GM19193 (cell line): ENCODE measurements around the gene RHBDL1.

ENCODE experiments used
- POLR2A ChIP-seq: IDR thresholded peaks from 4 replicates; pipeline ENCODE4 v1.6.1; 2011; ENCODE audit not compliant: insufficient read depth, insufficient read length; ENCODE audit errors: extremely low read depth

Gene RHBDL1

DNA sequence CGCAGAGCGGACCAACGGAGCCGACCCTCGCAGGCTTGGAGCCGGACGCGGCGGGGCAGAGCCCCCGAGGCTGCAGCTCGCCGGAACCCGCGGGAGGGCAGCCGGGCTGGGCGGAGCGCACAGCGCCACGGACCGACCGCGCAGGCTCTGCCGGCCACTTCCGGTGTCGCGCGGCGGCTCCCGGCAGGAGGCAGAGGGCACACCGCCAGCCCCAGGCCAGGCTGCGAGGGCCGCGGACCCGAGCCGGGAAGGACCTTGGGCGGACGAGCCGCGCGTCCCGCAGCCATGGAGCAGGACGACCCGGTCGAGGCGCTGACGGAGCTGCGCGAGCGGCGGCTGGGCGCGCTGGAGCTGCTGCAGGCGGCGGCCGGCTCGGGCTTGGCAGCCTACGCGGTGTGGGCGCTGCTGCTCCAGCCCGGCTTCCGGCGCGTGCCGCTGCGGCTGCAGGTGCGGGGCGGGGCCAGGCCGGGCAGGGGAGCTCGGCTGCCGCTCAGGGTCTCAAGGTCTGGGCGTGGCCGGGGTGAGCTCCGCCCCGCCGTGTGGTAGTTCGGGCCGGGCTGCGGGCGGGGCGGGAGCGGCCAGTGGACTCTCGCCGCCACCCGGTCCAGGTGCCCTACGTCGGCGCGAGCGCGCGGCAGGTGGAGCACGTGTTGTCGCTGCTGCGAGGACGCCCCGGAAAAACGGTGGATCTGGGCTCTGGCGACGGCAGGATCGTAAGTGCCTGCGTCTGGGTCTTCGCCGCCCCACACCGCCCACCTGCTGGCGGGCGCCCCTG, 45.7 kb downstream of the RHBDL1 start, which contains the start of gene ANTKMT:
Gene ANTKMT, plus strand, starts transcription at position 157 of the 775 bp plus-strand sequence. Its CDS starts 129 bp downstream, at position 286.
- peak; percentile 97 for TF ChIP-seq POLR2A

DNA sequence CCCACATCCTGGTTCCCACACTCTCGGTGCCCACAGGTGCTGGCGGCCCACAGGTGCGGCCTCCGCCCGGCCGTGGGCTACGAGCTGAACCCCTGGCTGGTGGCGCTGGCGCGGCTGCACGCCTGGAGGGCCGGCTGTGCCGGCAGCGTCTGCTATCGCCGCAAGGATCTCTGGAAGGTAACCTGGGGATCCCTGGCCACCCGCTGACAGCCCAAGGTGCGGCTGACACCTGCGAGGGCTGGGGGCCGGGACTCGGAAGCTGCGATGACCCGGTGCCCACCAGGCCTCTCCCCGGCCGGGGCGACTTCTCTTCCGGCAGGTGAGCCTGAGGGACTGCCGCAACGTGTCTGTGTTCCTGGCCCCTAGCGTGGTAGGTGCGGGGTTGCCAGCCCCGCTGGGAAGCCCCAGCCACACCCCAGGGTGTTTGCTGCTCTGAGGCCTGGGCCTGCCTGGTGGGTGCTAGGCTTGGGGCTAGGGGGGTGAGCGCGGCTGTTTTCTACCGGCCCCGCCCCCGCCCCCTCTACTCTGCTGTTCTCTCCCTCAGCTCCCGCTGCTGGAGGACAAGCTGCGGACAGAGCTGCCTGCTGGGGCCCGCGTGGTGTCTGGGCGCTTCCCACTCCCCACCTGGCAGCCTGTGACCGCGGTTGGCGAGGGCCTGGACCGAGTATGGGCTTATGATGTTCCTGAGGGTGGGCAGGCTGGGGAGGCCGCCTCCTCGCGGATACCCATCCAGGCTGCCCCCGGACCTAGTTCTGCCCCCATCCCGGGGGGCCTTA, 46.5 kb downstream of the RHBDL1 start:
- TF ChIP-seq POLR2A, result no peak

DNA sequence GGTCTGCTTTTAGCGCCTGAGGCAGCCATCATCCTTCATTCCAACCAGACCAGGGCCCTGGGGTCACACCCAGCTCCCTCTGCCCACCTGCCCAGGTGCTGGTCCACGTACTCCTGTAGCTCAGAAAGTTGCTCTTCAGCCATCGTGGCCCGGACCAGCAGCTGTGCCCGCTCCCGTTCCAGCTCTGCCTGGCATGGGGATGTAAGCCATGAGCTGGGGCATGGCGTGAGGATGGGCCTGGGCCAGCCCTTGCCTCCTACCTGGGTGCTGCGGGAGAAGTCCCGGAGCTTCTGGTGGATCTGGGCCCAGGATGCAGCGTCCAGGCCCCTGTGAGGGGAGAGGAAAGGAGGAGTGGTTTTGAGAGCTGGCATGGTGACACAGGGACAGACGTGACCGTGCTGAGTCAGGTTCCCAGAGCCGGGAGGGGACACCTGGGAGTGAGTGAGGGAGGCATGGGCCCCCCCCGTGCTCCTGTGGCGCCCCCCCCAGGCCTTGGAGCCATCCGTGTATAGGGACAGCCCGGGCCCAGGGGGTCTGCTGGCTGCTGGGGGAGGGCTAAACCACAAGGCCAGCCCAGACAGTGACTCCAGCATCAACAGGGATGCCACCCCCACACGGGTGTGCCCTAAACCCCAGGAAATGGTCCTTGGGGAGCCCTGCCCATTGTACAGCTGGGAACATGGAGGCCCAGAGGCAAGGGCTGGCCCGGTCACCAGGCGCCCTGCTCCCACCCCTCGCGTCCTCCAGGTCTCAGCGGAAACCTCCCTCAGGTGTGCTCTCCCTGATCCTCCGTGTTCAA, 47.6 kb downstream of the RHBDL1 start:
- peak; percentile 32 for TF ChIP-seq POLR2A

DNA sequence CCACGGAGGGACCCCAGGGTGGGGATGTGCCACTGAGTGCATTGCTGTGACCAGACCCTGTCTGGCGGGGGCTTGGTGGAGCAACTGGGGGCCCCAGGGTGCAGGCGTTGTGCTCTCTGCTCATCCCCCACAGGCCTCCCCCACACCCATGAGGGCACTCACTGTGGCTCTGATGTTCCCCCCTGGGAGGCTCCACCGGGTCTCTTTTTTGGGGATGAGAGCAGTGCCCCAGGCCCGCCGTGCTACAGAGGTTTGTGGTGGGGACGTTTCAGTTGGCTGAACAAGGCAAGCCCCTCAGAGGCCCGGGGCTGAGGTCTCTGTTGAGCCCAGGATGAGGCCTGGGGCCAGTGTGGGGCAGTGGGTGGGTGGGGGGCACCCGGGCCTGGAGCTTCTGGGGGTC, 48.2 kb downstream of the RHBDL1 start:
- no peak for TF ChIP-seq POLR2A

GRCh38 chr16:724188-725040, 48.9 kb downstream of the RHBDL1 start:
- TF ChIP-seq POLR2A, result no peak

DNA sequence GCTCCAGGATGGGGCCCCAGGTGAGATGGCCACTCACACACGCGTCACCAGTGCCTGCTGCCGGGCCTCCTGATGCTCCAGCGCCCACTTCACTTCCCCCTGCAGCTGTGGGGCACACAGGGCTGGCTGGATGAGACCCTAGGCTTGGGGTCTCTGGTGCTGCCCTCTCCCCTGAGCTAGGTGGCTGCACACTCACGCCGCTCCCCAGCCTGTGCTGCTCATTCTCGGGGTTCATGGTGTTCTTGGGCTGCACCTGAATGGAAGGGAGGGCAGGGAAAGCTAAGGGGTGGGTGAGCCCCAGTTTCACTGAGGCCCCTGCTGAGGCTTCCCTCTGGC, 49.5 kb downstream of the RHBDL1 start:
- no peak for TF ChIP-seq POLR2A

DNA sequence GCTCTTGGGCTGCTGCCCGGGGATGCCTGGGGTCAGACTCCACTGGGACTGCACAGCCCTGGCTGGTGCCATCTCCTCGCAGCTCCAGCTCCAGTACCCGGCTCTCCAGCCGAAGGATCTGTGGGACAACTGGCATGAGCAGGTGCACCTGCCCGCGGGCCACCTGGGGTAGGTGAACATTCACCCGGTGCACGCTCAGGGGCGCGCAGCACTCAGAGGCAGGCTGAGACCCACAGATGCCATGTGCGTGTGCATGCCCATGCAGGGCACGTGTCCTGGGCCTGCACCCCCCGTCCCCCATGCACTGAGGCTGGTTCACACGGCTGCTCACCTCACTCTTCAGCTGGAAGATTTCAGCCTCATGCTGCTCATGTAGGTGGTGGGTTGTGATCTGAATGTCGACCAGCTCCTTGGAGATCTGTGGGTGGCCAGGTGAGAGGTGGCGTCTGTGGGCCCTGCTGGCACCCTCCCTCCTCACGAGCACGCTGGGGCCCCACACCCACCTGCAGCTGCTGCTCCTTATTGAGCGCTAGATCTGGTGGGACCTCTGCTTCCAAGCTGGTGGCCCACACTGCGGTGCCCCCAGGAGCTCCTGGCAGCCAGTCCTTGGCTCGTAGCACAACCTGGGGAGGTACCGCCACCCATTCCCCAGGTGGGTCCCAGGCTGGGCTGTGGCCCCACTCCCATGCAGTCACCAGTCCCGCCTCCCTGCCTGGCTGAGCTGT, 50.2 kb downstream of the RHBDL1 start:
- TF ChIP-seq POLR2A, result no peak

- no peak for TF ChIP-seq POLR2A
These were observed 50.6 kb downstream of the RHBDL1 start for GRCh38 chr16:726188-726437.

DNA sequence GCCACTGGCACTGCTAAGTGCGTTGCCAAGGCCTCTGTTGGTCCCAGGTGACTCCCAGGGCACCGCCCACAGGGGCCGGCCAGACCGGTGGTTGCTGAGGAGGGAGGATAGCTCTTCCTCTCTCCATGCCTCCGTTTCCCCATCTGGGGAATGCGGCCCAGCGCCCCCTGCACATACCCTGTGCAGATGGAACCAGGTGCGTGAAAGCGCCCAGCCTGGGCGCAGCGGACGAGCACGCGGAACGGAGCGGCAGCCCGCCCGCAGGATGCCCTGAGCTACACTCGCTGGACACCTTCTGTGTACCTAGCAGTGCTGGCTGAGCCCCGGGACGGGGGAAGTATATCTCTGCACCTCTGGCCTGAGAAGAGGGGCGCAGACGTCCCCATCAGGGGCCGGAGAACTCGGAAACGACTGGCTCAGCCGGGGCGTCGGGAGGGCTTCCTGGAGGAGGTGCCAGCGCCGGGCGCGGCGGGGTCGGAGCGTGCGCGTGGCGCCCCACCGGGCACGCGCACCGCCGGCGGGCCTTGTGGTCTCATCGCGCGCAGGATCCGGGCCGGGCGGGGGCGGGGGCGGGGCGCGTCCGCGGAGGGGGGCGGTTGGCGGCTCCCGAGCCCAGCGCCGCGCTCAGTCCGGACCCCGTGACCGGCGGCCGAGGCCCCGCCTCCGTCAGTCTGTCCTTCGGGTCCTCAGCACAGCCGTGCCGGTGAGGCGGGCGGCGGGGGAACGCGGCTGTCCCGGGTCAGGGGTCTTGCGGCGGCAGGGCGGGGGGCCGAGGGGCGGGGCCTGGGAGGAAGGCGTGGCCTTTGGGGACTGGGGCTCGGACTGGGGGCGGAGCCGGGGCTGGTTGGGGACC, 51.2 kb downstream of the RHBDL1 start, which contains the start of the genes CCDC78 and HAGHL:
Gene CCDC78, minus strand, starts transcription at position 6 of the 853 bp plus-strand sequence. CDS start 76 bp downstream, outside the sequence.
Gene HAGHL, plus strand, starts transcription at position 669 of the 853 bp plus-strand sequence. CDS start 404 bp downstream, outside the sequence.
- peak; percentile 22 for TF ChIP-seq POLR2A

GRCh38 chr16:727291-727977, 52.0 kb downstream of the RHBDL1 start:
- TF ChIP-seq POLR2A, result peak; percentile 24
